HL-60 (cell line): ENCODE data around the gene FAHD1.

ENCODE experiments used
- GABPA ChIP-seq: IDR thresholded peaks from 2 replicates; pipeline ENCODE4 v1.6.1; 2012; ENCODE audit warnings: low read depth
- TF ChIP-seq, protein P1 (sequence below): IDR thresholded peaks from one replicate; pipeline ENCODE4 v1.5.1; 2011; ENCODE audit warnings: low read length, control low read depth, inconsistent platforms; ENCODE audit not compliant: insufficient read depth

GRCh38 chr16:1808691-1809090 lies 18.3 kb upstream of the FAHD1 start:
- TF ChIP-seq, protein P1, sequence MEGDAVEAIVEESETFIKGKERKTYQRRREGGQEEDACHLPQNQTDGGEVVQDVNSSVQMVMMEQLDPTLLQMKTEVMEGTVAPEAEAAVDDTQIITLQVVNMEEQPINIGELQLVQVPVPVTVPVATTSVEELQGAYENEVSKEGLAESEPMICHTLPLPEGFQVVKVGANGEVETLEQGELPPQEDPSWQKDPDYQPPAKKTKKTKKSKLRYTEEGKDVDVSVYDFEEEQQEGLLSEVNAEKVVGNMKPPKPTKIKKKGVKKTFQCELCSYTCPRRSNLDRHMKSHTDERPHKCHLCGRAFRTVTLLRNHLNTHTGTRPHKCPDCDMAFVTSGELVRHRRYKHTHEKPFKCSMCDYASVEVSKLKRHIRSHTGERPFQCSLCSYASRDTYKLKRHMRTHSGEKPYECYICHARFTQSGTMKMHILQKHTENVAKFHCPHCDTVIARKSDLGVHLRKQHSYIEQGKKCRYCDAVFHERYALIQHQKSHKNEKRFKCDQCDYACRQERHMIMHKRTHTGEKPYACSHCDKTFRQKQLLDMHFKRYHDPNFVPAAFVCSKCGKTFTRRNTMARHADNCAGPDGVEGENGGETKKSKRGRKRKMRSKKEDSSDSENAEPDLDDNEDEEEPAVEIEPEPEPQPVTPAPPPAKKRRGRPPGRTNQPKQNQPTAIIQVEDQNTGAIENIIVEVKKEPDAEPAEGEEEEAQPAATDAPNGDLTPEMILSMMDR = no peak
- TF ChIP-seq GABPA = no peak
